ENCODE data around the gene ZNF384. TPM values are rescaled to one million over a fixed set of nuclear protein-coding genes. Genes with fewer than 3 reads are reported as not detected.

Gene ZNF384
- 79.6 and 89.8 TPM in 2 replicates for total RNA-seq

DNA sequence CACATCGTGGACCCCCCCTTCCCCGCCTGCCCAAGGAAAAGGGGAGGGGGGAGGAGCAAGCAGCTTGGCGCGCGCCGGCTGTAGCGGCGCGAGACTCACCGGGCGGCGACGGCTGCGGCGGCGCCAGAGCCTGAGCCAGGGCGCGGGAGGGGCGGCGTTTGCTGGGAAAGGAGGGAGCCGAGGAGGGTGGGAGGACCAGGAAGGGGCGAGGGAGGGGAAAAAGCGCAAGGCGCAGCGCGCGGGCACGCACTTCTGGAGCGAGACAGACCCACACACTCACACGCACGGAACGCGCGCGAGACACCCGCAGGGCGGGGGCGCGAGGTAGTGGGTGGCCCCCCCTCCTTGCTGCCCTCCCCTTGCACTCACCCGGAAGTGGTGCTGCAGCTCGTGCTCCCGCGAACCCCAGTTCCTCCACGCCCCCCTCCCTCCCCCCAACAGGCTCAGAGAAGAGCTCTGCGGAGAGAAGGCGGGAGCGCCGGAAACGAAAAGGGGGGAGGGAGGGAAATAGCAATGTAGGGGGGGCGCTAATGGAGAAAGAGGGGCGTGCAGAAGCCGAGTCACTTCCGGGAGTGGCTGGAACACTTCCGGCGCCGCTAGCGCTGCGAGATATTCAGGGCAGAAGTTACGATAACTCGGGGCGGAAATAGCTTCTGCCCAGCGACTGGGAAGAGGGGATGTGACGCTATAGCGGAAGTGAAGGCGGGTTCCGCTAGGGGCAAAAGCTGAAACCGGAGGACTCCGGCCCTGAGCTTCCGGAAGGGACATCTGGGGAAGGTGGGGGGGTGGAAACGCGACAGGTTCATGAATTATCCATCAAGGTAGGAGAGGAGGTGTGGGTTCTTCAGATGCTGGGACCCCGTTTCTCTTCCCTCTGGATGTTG lies at the start of gene ZNF384:
ZNF384 (minus strand) TSS at position 377 of the 884 bp plus-strand sequence. CDS start 9,855 bp downstream, outside the sequence.
- H3K9me3 Mint-ChIP-seq: no peaks in the 10 kb centered on the region
- intact Hi-C loops (cut with micrococcal nuclease): loop anchor here (1.0 to 10.0 kb wide), 18 partner anchors 26 to 500 kb away; partner anchors contain the start of genes CD4, COPS7A, EMG1 and ING4

DNA sequence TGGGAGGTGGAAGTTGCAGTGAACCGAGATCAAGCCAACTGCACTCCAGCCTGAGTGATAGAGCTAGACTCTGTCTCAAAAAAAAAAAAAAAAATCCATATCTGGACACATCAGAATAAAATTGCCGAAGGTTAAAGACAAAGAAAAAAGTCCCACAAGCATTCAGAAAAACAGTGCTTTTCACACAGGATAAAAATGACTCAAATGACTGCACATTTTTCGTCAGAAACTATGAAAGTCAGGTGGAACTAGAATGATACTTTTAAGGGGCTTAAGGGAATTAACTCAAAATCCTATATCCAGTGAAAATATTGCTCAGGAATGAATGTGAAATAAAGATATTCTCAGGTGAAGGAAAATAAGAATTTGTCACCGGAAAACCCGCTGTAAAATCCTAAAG lies 47.6 kb upstream of the ZNF384 start:
- Mint-ChIP-seq H3K27ac (no peak overlapping the region), H3K27me3 (ENCODE audit: insufficient read depth) (no peaks in the 10 kb centered on the region)

More for the DNA sequence above, at the start of gene ZNF384:
- Mint-ChIP-seq H3K36me3 (ENCODE audit: low read depth) (peaks cover 32% of the 10 kb centered on the region), H3K27ac (peak within 1 kb of the TSS; percentile 87), H3K4me1 (ENCODE audit: low read depth) (peaks cover 58% of the 10 kb centered on the region), H3K4me3 (peak within 1 kb of the TSS; percentile 97), H3K27me3 (ENCODE audit: insufficient read depth) (no peaks in the 10 kb centered on the region)
- DNase-seq (ENCODE audit: low spot score): peak; percentile 94

DNA sequence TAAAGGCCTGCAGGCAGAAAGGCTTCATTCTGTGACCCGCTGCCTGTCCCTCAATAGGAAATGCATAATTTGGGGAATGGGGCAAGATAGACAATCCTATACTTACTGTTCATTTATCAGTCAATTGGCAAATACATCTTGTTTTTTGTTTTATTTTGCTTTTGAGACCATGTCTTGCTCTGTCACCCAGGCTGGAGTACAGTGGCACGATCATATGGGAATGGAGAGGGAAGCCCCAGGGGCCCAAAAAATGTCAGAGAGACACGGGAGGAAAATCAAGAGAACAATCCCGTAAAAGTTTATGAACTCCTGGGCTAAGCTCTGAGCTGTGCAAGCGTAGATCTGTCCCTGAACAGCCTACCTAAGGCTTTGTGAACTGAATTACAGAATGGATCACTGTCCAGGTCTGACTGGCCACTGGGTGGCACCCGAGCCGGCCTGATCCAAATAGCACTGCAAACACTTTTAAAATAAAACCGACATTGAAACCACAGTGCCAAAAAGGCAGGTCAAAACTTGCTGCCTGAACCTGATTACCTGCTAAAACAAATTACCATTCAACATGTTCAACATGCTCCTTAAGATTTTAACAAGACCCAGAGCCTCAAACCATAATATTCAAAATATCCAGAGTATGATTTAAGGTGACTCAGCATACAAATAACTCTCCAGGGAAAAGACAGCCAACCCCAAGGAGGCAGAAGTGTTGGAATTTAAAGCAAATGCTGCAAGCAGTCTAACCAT lies 46.4 kb upstream of the ZNF384 start:
- intact Hi-C loops (cut with micrococcal nuclease): loop anchor here (1.0 kb wide), 2 partner anchors 45 to 90 kb away; no protein-coding TSS in a partner anchor
- peaks cover 5% of the 10 kb centered on the region for H3K4me1 Mint-ChIP-seq (ENCODE audit: low read depth)
- H3K4me3 Mint-ChIP-seq: no peak overlapping the region
- H3K36me3 Mint-ChIP-seq (ENCODE audit: low read depth): peaks cover 8% of the 10 kb centered on the region
- DNase-seq (ENCODE audit: low spot score): peak; percentile 20
- H3K27me3 Mint-ChIP-seq (ENCODE audit: insufficient read depth): no peaks in the 10 kb centered on the region
- H3K9me3 Mint-ChIP-seq: no peaks in the 10 kb centered on the region
- no peak overlapping the region for H3K27ac Mint-ChIP-seq

More for the DNA sequence above, 47.6 kb upstream of the ZNF384 start:
- no peaks in the 10 kb centered on the region for H3K9me3 Mint-ChIP-seq
- intact Hi-C loops (cut with micrococcal nuclease): no loop called here
- no peak overlapping the region for H3K4me3 Mint-ChIP-seq
- peaks cover 5% of the 10 kb centered on the region for H3K4me1 Mint-ChIP-seq (ENCODE audit: low read depth)
- DNase-seq (ENCODE audit: low spot score): no peak
- peaks cover 2% of the 10 kb centered on the region for H3K36me3 Mint-ChIP-seq (ENCODE audit: low read depth)

DNA sequence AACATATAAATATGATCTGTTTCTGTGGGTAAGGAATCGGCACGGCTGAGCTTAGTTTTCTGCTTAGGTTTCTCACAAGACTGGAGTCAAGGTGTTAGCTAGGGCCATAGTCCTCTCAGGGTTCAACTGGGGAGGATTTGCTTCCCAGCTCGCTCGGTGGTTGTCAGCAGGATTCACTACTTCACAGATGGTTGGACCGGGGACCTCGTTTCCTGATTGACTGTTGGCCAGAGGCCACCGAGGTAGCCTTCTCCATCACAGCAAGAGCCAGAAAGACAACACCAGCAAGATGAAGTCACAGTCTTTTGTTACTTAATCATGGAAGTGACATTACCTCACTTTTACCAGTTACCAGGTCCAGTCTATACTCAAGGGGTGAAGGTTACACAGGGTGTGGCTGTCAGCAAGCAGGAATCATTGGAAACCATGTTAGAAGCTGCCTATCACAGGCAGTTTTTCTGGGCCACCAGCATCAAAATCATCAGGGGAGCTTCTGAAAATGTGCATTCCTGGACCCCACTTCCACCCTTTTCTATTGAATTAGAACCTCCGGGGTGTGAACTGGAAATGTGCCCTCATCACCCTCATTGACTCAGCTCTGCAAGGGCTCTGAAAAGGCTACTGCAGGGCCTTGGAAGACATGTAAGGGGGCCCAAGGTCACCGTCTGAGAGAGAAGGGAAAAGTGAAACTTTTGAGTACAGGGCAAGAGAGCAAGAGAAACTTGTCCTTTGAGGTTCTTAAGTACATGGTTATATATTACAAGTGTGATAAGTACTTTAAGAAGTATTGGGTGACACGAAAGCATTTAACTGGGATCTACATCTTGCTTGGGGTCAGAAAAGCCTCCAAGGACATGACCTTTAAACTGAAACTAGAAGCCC lies 45.6 kb upstream of the ZNF384 start:
- intact Hi-C loops (cut with micrococcal nuclease): loop anchor here (1.0 kb wide), 2 partner anchors 46 to 91 kb away; no protein-coding TSS in a partner anchor
- Mint-ChIP-seq H3K4me1 (ENCODE audit: low read depth) (peaks cover 5% of the 10 kb centered on the region), H3K4me3 (no peak overlapping the region), H3K36me3 (ENCODE audit: low read depth) (peaks cover 14% of the 10 kb centered on the region), H3K27ac (no peak overlapping the region), H3K9me3 (no peaks in the 10 kb centered on the region), H3K27me3 (ENCODE audit: insufficient read depth) (no peaks in the 10 kb centered on the region)
- DNase-seq (ENCODE audit: low spot score): no peak

DNA sequence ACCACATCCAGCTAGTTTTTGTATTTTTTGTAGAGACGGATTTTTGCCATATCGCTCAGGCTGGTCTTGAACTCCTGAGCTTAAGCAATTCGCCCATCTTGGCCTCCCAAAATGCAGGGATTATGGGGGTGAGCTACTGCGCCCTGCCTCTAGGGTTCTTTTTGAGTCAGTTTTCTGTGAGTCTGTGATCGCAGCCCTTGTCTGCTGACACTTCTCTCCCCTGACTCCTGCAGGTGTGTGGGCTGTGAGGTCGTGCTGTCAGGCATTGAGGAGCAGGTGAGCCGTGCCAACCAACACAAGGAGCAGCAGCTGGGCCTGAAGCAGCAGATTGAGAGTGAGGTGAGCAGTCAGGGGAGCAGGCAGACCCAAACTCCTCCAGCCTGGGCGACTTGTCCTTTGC lies 41.0 kb upstream of the ZNF384 start:
- Mint-ChIP-seq H3K4me1 (ENCODE audit: low read depth) (peaks cover 11% of the 10 kb centered on the region), H3K9me3 (no peaks in the 10 kb centered on the region), H3K4me3 (no peak overlapping the region), H3K36me3 (ENCODE audit: low read depth) (peaks cover 24% of the 10 kb centered on the region), H3K27ac (no peak overlapping the region), H3K27me3 (ENCODE audit: insufficient read depth) (no peaks in the 10 kb centered on the region)
- DNase-seq (ENCODE audit: low spot score): no peak
- intact Hi-C loops (cut with micrococcal nuclease): no loop called here

DNA sequence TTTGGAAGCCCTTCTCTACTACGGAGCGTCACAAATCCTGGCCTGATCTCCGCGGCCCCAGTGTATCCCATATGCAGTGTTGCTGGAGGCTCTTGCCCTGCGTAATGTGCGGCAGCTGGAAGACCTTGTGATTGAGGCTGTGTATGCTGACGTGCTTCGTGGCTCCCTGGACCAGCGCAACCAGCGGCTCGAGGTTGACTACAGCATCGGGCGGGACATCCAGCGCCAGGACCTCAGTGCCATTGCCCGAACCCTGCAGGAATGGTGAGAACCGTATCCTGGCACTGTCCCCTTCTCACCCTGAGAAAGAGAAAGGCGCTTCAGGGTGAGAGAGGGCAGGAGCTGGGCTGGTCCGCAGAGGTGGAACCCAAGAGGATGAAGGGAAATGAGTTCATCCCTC lies 40.0 kb upstream of the ZNF384 start:
- intact Hi-C loops (cut with micrococcal nuclease): no loop called here
- H3K27ac Mint-ChIP-seq: no peak overlapping the region

DNA sequence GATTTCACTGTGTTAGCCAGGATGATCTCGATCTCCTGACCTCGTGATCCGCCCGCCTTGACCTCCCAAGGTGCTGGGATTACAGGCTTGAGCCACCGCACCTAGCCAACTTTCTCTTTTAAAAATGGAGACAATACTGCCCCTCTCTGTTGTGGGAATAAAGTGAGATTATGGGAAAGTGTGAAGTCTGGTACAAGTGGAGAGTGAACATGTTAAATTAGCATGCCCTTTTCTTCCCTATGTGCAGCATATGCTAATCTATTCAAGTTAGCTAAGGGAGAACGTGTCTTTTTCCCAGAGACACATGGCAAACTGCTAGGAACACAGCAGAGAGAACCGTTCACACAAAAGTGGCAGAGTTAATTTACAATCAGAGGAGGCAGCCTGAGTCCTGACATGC lies 36.2 kb upstream of the ZNF384 start:
- intact Hi-C loops (cut with micrococcal nuclease): loop anchor here (2.0 kb wide), 4 partner anchors 41 to 245 kb away; partner anchors contain the start of genes EMG1, MRPL51, PHB2 and PTMS
- H3K4me3 Mint-ChIP-seq: peak overlapping the region; percentile 92
- no peaks in the 10 kb centered on the region for H3K9me3 Mint-ChIP-seq
- no peaks in the 10 kb centered on the region for H3K27me3 Mint-ChIP-seq (ENCODE audit: insufficient read depth)
- peak overlapping the region; percentile 40 for H3K27ac Mint-ChIP-seq
- peaks cover 33% of the 10 kb centered on the region for H3K4me1 Mint-ChIP-seq (ENCODE audit: low read depth)
- DNase-seq (ENCODE audit: low spot score): no peak
- H3K36me3 Mint-ChIP-seq (ENCODE audit: low read depth): peaks cover 15% of the 10 kb centered on the region

More for the DNA sequence above, 40.0 kb upstream of the ZNF384 start:
- H3K36me3 Mint-ChIP-seq (ENCODE audit: low read depth): peaks cover 22% of the 10 kb centered on the region
- H3K4me3 Mint-ChIP-seq: no peak overlapping the region
- no peak for DNase-seq (ENCODE audit: low spot score)
- H3K4me1 Mint-ChIP-seq (ENCODE audit: low read depth): peaks cover 19% of the 10 kb centered on the region
- H3K27me3 Mint-ChIP-seq (ENCODE audit: insufficient read depth): no peaks in the 10 kb centered on the region
- H3K9me3 Mint-ChIP-seq: no peaks in the 10 kb centered on the region

DNA sequence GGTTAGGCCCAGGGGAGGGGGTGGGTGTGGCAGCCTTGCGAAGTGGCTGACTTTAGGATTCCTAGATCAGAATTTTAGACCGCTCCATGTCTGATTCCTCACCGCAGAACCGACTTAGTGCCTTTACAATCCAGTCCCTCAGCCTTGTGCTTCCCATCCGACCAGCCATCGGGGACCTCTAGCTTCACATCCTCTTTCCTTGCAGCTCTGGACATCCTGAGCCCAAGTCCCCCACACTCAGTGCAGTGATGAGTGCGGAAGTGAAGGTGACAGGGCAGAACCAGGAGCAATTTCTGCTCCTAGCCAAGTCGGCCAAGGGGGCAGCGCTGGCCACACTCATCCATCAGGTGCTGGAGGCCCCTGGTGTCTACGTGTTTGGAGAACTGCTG lies 35.2 kb upstream of the ZNF384 start:
- H3K27me3 Mint-ChIP-seq (ENCODE audit: insufficient read depth): no peaks in the 10 kb centered on the region
- peak overlapping the region; percentile 91 for H3K27ac Mint-ChIP-seq
- peak overlapping the region; percentile 92 for H3K4me3 Mint-ChIP-seq
- peak; percentile 24 for DNase-seq (ENCODE audit: low spot score)
- H3K4me1 Mint-ChIP-seq (ENCODE audit: low read depth): peaks cover 33% of the 10 kb centered on the region
- H3K36me3 Mint-ChIP-seq (ENCODE audit: low read depth): peaks cover 8% of the 10 kb centered on the region
- no peaks in the 10 kb centered on the region for H3K9me3 Mint-ChIP-seq
- intact Hi-C loops (cut with micrococcal nuclease): loop anchor here (1.0 to 2.0 kb wide), 15 partner anchors 19 to 294 kb away; partner anchors contain the start of genes EMG1, IFFO1, ING4 and LPCAT3

DNA sequence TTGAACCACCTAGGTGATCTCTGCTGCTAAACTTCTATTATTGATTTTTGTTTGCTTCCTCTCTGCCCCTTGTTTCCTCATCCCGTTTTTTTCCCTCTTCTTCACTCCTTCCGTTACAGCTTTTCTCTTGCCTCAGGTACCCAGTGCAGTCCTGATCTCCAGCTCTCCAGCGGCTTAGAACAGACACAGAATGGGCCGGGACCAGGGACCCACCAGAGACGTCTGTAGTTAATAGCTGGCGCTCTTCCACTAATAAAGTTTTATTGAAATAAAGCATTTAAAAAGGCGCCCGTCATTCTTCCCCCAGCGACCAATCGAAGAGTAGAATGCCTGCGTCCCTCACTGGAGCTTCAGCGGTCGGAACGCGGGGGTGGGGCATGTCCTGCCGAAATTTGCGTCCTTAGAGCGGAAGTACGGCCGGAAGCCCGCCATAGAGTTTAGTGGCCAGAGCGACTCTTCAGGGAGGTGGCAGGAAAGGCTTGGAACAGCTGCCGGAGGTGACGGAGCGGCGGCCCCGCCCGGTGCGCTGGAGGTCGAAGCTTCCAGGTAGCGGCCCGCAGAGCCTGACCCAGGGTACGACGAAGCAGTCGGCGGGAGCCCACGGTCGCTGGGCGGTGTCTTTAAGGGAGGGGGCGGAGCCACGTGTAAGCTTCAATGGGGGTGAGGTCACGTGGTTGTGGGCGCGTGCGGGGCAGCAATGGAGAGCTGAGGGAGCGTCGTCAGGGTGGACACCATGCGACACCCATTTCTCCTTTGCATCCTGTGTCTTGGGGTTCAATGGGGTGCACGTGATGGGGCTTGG lies 34.6 kb upstream of the ZNF384 start, which contains the start of gene COPS7A:
COPS7A (plus strand) TSS at position 440 of the 802 bp plus-strand sequence. CDS start 611 bp downstream, outside the sequence.
- H3K4me1 Mint-ChIP-seq (ENCODE audit: low read depth): peaks cover 33% of the 10 kb centered on the region
- H3K27ac Mint-ChIP-seq: peak within 1 kb of the TSS; percentile 91
- peaks cover 6% of the 10 kb centered on the region for H3K36me3 Mint-ChIP-seq (ENCODE audit: low read depth)
- peak; percentile 98 for DNase-seq (ENCODE audit: low spot score)
- no peaks in the 10 kb centered on the region for H3K9me3 Mint-ChIP-seq
- no peaks in the 10 kb centered on the region for H3K27me3 Mint-ChIP-seq (ENCODE audit: insufficient read depth)
- peak within 1 kb of the TSS; percentile 92 for H3K4me3 Mint-ChIP-seq
- intact Hi-C loops (cut with micrococcal nuclease): loop anchor here (1.0 to 2.0 kb wide), 15 partner anchors 19 to 294 kb away; partner anchors contain the start of genes EMG1, IFFO1, ING4 and LPCAT3

DNA sequence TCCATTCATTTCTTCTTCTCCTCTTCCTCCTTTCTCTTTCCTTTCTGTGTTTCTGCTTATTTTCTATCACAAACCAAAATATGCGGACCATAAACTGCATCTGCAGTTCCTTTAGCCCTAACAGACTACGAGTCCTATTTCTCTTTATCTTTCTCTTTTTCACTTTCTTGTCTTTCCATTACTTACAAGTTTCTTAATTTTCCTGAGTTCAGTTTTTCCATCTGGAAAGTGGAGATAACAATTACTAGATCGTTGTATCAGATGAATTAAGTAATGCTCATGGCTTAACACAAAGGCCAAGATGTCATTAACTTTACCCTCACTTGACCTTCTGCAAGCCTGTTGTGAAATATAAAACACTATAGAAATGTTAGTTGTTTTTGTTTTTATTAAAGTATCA lies 33.7 kb upstream of the ZNF384 start:
- no peak overlapping the region for H3K4me3 Mint-ChIP-seq
- H3K27me3 Mint-ChIP-seq (ENCODE audit: insufficient read depth): no peaks in the 10 kb centered on the region
- intact Hi-C loops (cut with micrococcal nuclease): no loop called here
- no peak overlapping the region for H3K27ac Mint-ChIP-seq
- DNase-seq (ENCODE audit: low spot score): no peak
- no peaks in the 10 kb centered on the region for H3K9me3 Mint-ChIP-seq
- H3K4me1 Mint-ChIP-seq (ENCODE audit: low read depth): peaks cover 33% of the 10 kb centered on the region
- peaks cover 4% of the 10 kb centered on the region for H3K36me3 Mint-ChIP-seq (ENCODE audit: low read depth)

DNA sequence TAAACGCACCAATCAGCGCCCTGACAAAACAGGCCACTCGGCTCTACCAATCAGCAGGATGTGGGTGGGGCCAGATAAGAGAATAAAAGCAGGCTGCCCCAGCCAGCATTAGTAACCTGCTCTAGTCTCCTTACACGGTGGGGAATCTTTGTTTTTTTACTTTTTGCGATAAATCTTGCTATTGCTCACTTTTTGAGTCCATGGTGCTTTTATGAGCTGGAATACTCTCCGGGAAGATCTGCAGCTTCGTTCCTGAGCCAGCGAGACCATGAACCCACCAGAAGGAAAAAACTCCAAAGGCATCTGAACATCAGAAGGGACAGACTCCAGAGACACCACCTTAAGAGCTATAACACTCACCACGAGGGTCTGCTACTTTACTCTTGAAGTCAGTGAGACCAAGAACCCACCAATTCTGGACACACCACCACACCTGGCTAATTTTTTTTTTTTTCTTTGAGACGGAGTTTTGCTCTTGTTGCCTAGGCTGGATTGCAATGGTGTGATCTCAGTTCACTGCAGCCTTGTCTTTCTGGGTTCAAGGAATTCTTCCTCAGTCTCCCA lies 27.8 kb upstream of the ZNF384 start:
- Mint-ChIP-seq H3K4me1 (ENCODE audit: low read depth) (peaks cover 6% of the 10 kb centered on the region), H3K27ac (no peak overlapping the region), H3K27me3 (ENCODE audit: insufficient read depth) (peaks cover 3% of the 10 kb centered on the region), H3K36me3 (ENCODE audit: low read depth) (no peaks in the 10 kb centered on the region), H3K9me3 (no peaks in the 10 kb centered on the region), H3K4me3 (no peak overlapping the region)
- intact Hi-C loops (cut with micrococcal nuclease): no loop called here
- DNase-seq (ENCODE audit: low spot score): no peak
